Measurements from ENCODE around the gene RPP30. TPM values are rescaled to one million over a fixed set of nuclear protein-coding genes. Genes with fewer than 3 reads are reported as not detected.
A peak's percentile ranks its signal among the peaks of the same experiment; 100 is the strongest.

The RPP30 gene
- total and polyA plus RNA-seq, 9 of the 15 experiments (the other 6 are each of a cell fraction or from before 2014, with no cell fraction given): 37.3 to 170 (median 69.1) TPM

- TF ChIP-seq CGGBP1 (CRISPR knock-in tag; IDR thresholded peaks at IDR 0.05) (no peak), ZKSCAN3 (CRISPR knock-in tag; IDR thresholded peaks at IDR 0.05) (no peak), FOXA1 (IDR thresholded peaks at IDR 0.05; ENCODE audit: borderline replicate concordance) (no peak), ZEB2 (IDR thresholded peaks at IDR 0.05) (no peak), TEAD4 (IDR thresholded peaks at IDR 0.05; ENCODE audit: low read length) (no peak), TEAD4 (CRISPR knock-in tag; IDR thresholded peaks at IDR 0.05; ENCODE audit: borderline replicate concordance) (no peak), LEF1 (IDR thresholded peaks at IDR 0.05) (no peak), MITF (IDR thresholded peaks at IDR 0.05) (no peak), MAFG (tag; conservative IDR thresholded peaks at IDR 0.05) (peak; percentile 61), TCF15 (CRISPR knock-in tag; IDR thresholded peaks at IDR 0.05) (no peak), CTCF (IDR thresholded peaks at IDR 0.05 in 2 of 3, conservative IDR thresholded peaks at IDR 0.05 in 1 of 3; ENCODE audit: insufficient read depth in 2 of 3, low read depth in 1 of 3, low read length in 3 of 3) (no peak), ATF3 (IDR thresholded peaks at IDR 0.05) (peak; percentile 71), ATF3 (CRISPR knock-in tag; conservative IDR thresholded peaks at IDR 0.05) (no peak), TAF1 (IDR thresholded peaks at IDR 0.05; ENCODE audit: control insufficient read depth, extremely low read depth, insufficient read depth, low read length, severe bottlenecking) (no peak), ZBTB12 (CRISPR knock-in tag; IDR thresholded peaks at IDR 0.05) (no peak), ZNF175 (CRISPR knock-in tag; IDR thresholded peaks at IDR 0.05; ENCODE audit: low read depth) (no peak), KAT7 (CRISPR knock-in tag; IDR thresholded peaks at IDR 0.05; ENCODE audit: borderline replicate concordance) (no peak), ZBTB43 (CRISPR knock-in tag; IDR thresholded peaks at IDR 0.05) (no peak), CEBPG (CRISPR knock-in tag; IDR thresholded peaks at IDR 0.05) (no peak), CEBPG (tag; conservative IDR thresholded peaks at IDR 0.05 in 1 of 2, IDR thresholded peaks at IDR 0.05 in 1 of 2) (no peak), PTRF (tag; IDR thresholded peaks at IDR 0.05) (no peak), DACH1 (IDR thresholded peaks at IDR 0.05; ENCODE audit: partially characterized antibody) (no peak)
Observed at GRCh38 chr10:90920986-90921666, 49.4 kb downstream of the RPP30 start, which contains the start of gene ANKRD1 (continued).

Data from K562 (cell line).